Measurements from ENCODE around the gene COLGALT1. TPM values are rescaled to one million over a fixed set of nuclear protein-coding genes. Genes with fewer than 3 reads are reported as not detected.
A peak's percentile ranks its signal among the peaks of the same experiment; 100 is the strongest.

Gene COLGALT1
- total and polyA plus RNA-seq, 5 donors from 2014 or later, result 17.1 to 40.6 (median 18.3) TPM

DNA sequence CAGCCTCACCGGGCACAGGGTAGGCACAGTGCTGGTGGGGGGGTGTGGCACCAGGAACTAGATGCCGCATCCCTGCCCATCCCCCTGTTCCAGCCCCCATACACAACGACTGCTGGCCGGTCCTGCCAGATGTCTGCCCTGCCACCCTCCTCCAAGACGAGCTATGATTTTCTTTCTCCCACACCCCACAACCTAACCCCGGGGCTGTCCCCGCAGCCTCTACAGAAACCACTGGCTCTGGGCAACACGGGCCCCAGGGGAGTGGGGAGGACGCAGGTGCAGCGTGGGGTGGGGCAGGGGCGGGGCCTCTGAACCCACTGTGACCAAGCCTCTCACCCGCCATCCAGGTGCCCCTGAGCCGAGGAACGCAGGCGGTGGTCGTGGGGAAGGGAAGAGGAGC lies 28.5 kb upstream of the COLGALT1 start:
- Histone ChIP-seq H3K36me3 (ENCODE audit: control insufficient read depth, insufficient read depth, low read length) (no peaks in the 10 kb centered on the region), H3K27ac (ENCODE audit: insufficient read depth, low read length, poor library complexity, severe bottlenecking) (no peak overlapping the region), H3K4me3 (ENCODE audit: low read depth, low read length) (no peak overlapping the region), H3K9me3 (ENCODE audit: control insufficient read depth in 2 of 2, low read length in 2 of 2) (peaks cover 0 to 6% of the 10 kb centered on the region in 2 experiments), H3K27me3 (ENCODE audit: control insufficient read depth, insufficient read depth, low read length) (peaks cover 6% of the 10 kb centered on the region), H3K4me1 (ENCODE audit: control insufficient read depth, insufficient read depth, low read length, poor library complexity, severe bottlenecking) (peaks cover 16% of the 10 kb centered on the region)
- H3K9me3 Mint-ChIP-seq, result peaks cover 0 to 7% (median 0%) of the 10 kb centered on the region in 7 donors
- ATAC-seq (ENCODE audit: low read depth in 2 of 2), result peak in 1 of 2 donors; percentile 47
- no peaks in the 10 kb centered on the region for H3K36me3 Mint-ChIP-seq
- H3K4me3 Mint-ChIP-seq, result no peak overlapping the region
- H3K27me3 Mint-ChIP-seq, result peaks cover 17% of the 10 kb centered on the region
- no peak overlapping the region for H3K27ac Mint-ChIP-seq
- peaks cover 0 to 32% (median 15%) of the 10 kb centered on the region in 4 donors for H3K4me1 Mint-ChIP-seq
- DNase-seq, result no peak

DNA sequence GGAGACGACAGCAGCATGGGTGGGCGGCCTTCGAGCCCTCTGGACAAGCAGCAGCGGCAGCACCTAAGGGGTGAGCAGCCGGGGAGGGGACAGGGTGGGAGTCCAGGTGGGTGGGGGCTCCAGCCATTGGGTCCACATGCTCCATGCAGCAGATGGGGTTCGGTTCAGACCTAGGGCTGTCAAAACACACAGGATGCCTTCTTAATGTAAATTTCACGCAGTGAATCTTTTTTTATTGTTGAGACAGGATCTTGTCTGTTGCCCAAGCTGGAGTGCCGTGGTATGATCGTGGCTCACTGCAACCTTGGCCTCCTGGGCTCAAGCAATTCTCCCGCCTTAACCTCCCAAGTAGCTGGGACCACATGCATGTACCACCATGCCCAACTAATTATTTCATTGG lies 28.1 kb upstream of the COLGALT1 start:
- H3K4me3 Mint-ChIP-seq, result no peak overlapping the region
- no peaks in the 10 kb centered on the region for H3K36me3 Mint-ChIP-seq
- H3K27ac Mint-ChIP-seq, result no peak overlapping the region
- no peak overlapping the region for H3K4me3 ChIP-seq (ENCODE audit: low read depth, low read length)
- ATAC-seq (ENCODE audit: low read depth in 2 of 2), result no peak
- H3K27me3 Mint-ChIP-seq, result peaks cover 17% of the 10 kb centered on the region
- H3K36me3 ChIP-seq (ENCODE audit: control insufficient read depth, insufficient read depth, low read length), result no peaks in the 10 kb centered on the region
- H3K9me3 Mint-ChIP-seq, result peaks cover 0 to 7% (median 0%) of the 10 kb centered on the region in 7 donors
- peaks cover 16% of the 10 kb centered on the region for H3K4me1 ChIP-seq (ENCODE audit: control insufficient read depth, insufficient read depth, low read length, poor library complexity, severe bottlenecking)
- DNase-seq, result no peak
- H3K4me1 Mint-ChIP-seq, result peaks cover 0 to 30% (median 15%) of the 10 kb centered on the region in 4 donors
- H3K27me3 ChIP-seq (ENCODE audit: control insufficient read depth, insufficient read depth, low read length), result peaks cover 6% of the 10 kb centered on the region
- no peak overlapping the region for H3K27ac ChIP-seq (ENCODE audit: insufficient read depth, low read length, poor library complexity, severe bottlenecking)
- H3K9me3 ChIP-seq (ENCODE audit: control insufficient read depth in 2 of 2, low read length in 2 of 2), result peaks cover 0 to 6% of the 10 kb centered on the region in 2 experiments

DNA sequence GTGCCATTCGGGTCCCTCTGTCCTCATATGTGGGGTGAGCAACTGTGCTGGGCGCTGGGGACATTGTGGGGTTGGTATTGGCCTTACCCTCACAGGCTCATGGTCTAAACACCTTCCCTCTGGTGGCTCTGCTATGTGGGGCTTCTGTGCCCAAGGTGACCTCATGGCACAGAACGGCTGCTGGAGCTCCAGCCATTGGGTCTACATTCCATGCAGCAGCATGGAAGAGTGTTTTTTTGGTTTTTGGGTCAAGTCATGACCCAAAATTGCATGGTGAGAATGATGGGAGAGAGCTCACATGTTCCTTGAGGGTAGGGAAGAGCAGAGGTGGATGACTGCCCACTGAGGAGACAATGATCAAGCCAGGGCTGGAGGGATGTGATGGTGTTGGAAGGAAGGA lies 26.8 kb upstream of the COLGALT1 start:
- no peak overlapping the region for H3K4me3 Mint-ChIP-seq
- peaks cover 0 to 7% (median 0%) of the 10 kb centered on the region in 7 donors for H3K9me3 Mint-ChIP-seq
- ATAC-seq (ENCODE audit: low read depth in 2 of 2) (no peak), DNase-seq (no peak)
- H3K36me3 Mint-ChIP-seq, result no peaks in the 10 kb centered on the region
- Histone ChIP-seq H3K9me3 (ENCODE audit: control insufficient read depth in 2 of 2, low read length in 2 of 2) (peaks cover 0 to 6% of the 10 kb centered on the region in 2 experiments), H3K36me3 (ENCODE audit: control insufficient read depth, insufficient read depth, low read length) (no peaks in the 10 kb centered on the region), H3K27me3 (ENCODE audit: control insufficient read depth, insufficient read depth, low read length) (peaks cover 6% of the 10 kb centered on the region), H3K4me1 (ENCODE audit: control insufficient read depth, insufficient read depth, low read length, poor library complexity, severe bottlenecking) (peaks cover 5% of the 10 kb centered on the region), H3K27ac (ENCODE audit: insufficient read depth, low read length, poor library complexity, severe bottlenecking) (no peak overlapping the region), H3K4me3 (ENCODE audit: low read depth, low read length) (no peak overlapping the region)
- no peak overlapping the region for H3K27ac Mint-ChIP-seq
- peaks cover 10% of the 10 kb centered on the region for H3K27me3 Mint-ChIP-seq
- H3K4me1 Mint-ChIP-seq, result peaks cover 0 to 17% (median 5%) of the 10 kb centered on the region in 4 donors

DNA sequence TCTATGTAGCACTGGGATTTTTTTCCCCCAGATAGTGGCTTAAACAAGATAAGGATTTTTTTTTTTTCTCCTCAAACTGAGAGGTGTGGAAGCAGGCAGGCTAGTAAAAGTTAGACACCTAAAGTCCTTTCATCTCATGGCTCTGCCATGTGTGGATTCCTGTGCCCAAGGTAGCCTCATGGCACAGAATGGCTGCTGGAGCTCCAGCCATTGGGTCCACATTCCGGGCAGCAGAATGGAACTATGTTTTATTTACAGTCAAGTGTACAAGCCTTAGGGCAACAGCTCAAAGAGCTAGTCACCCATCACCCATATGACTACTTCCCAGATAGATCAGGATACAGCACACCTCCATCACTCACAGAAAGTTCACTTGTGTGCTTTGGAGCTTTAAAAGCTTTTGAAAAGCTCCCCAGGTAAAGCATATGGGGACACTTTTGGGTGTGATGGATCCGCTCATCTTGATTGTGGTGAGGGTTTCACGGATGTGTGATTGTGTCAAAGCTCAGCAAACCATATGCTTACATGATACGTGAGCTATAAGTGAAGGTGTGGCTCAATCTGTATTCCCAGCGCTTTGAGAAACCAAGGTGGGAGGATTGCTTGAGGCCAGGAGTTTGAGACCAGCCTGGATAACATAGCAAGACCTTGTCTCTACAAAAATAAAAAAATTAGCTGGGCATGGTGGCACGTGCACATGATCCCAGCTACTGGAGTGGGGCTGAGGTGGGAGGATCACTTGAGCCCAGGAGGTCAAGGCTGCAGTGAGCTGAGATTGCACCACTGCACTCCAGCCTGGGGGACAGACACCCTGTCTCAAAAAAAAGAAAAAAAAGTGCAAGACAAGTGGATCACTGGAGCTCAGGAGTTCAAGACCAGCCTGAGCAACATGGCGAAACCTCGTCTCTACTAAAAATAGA lies 25.9 kb upstream of the COLGALT1 start:
- Mint-ChIP-seq H3K4me3 (no peak overlapping the region), H3K4me1 (peaks cover 0 to 11% (median 0%) of the 10 kb centered on the region in 4 donors), H3K36me3 (no peaks in the 10 kb centered on the region), H3K9me3 (peaks cover 0 to 7% (median 0%) of the 10 kb centered on the region in 7 donors), H3K27ac (no peak overlapping the region), H3K27me3 (peaks cover 10% of the 10 kb centered on the region)
- no peak for DNase-seq
- no peaks in the 10 kb centered on the region for H3K4me1 ChIP-seq (ENCODE audit: control insufficient read depth, insufficient read depth, low read length, poor library complexity, severe bottlenecking)
- H3K9me3 ChIP-seq (ENCODE audit: control insufficient read depth in 2 of 2, low read length in 2 of 2), result peaks cover 0 to 6% of the 10 kb centered on the region in 2 experiments
- H3K27ac ChIP-seq (ENCODE audit: insufficient read depth, low read length, poor library complexity, severe bottlenecking), result no peak overlapping the region
- H3K4me3 ChIP-seq (ENCODE audit: low read depth, low read length), result no peak overlapping the region
- no peak for ATAC-seq (ENCODE audit: low read depth in 2 of 2)
- peaks cover 6% of the 10 kb centered on the region for H3K27me3 ChIP-seq (ENCODE audit: control insufficient read depth, insufficient read depth, low read length)
- no peaks in the 10 kb centered on the region for H3K36me3 ChIP-seq (ENCODE audit: control insufficient read depth, insufficient read depth, low read length)

DNA sequence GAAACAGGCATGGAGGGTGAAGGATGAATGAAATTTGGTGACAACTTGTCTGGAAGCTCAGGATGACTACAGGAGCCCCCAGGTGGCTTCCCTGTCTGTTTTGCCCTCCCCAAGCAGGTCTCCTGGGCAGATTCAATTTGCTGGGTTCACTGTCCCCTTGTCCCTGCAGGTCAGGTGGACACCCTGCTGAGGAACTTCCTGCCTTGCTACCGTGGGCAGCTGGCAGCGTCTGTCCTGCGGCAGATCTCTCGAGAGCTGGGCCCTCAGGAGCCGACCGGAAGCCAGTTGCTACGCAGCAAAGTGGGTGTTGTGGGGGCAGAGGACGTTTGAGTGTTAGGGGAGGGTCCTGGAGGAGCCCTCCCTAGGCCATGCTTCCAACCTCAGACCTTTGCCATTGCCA lies 24.9 kb upstream of the COLGALT1 start:
- no peaks in the 10 kb centered on the region for H3K36me3 ChIP-seq (ENCODE audit: control insufficient read depth, insufficient read depth, low read length)
- no peaks in the 10 kb centered on the region for H3K36me3 Mint-ChIP-seq

DNA sequence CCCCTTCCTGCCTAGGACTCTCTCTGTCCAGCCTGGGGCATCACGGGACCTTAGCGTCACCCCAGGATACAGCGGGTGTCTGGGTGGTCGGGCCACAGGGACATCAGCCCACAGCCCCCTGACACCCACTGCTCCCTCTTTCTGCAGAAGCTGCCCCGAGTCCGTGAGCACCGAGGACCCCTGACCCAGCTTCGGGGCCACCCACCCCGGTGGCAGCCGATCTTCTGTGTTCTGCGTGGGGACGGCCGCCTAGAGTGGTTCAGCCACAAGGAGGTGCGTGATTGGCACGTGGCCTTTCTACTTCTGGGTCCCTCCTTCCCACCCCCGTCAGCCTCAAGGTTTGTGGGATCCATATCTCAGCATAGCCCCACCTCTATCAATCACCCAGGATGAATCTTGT lies 23.3 kb upstream of the COLGALT1 start:
- H3K9me3 Mint-ChIP-seq, result peaks cover 0 to 7% (median 0%) of the 10 kb centered on the region in 7 donors
- no peak overlapping the region for H3K4me3 Mint-ChIP-seq
- H3K36me3 ChIP-seq (ENCODE audit: control insufficient read depth, insufficient read depth, low read length), result no peaks in the 10 kb centered on the region

More for the DNA sequence above, 24.9 kb upstream of the COLGALT1 start:
- no peak overlapping the region for H3K4me3 Mint-ChIP-seq
- Histone ChIP-seq H3K9me3 (ENCODE audit: control insufficient read depth in 2 of 2, low read length in 2 of 2) (peaks cover 0 to 6% of the 10 kb centered on the region in 2 experiments), H3K27ac (ENCODE audit: insufficient read depth, low read length, poor library complexity, severe bottlenecking) (no peak overlapping the region), H3K4me1 (ENCODE audit: control insufficient read depth, insufficient read depth, low read length, poor library complexity, severe bottlenecking) (no peaks in the 10 kb centered on the region), H3K4me3 (ENCODE audit: low read depth, low read length) (no peak overlapping the region), H3K27me3 (ENCODE audit: control insufficient read depth, insufficient read depth, low read length) (peaks cover 6% of the 10 kb centered on the region)
- H3K27ac Mint-ChIP-seq, result no peak overlapping the region
- peaks cover 0 to 7% (median 0%) of the 10 kb centered on the region in 7 donors for H3K9me3 Mint-ChIP-seq
- DNase-seq, result no peak
- peaks cover 10% of the 10 kb centered on the region for H3K27me3 Mint-ChIP-seq
- ATAC-seq (ENCODE audit: low read depth in 2 of 2), result no peak
- peaks cover 0 to 7% (median 0%) of the 10 kb centered on the region in 4 donors for H3K4me1 Mint-ChIP-seq

DNA sequence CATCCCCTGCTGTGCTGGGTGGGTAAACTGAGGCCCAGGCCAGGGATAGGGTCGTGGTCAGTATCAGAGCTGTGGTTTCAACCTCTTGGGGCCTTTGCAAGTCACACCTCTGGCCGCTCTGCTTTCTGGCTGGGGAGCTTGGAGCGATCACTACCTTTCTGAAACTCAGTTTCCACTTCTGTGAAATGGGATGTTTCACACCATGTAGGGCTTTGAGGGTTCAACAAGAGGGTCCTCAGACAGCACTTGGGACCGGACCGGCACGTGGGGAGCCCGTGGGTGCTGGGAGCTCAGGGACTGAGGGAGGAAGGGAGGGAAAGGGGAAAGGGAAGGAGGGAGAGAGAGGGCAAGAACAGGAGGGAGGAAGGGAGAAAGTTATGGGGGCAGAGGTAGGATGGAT lies 22.9 kb upstream of the COLGALT1 start:
- no peak overlapping the region for H3K27ac Mint-ChIP-seq
- Histone ChIP-seq H3K9me3 (ENCODE audit: control insufficient read depth in 2 of 2, low read length in 2 of 2) (peaks cover 0 to 6% of the 10 kb centered on the region in 2 experiments), H3K27me3 (ENCODE audit: control insufficient read depth, insufficient read depth, low read length) (peaks cover 6% of the 10 kb centered on the region), H3K4me1 (ENCODE audit: control insufficient read depth, insufficient read depth, low read length, poor library complexity, severe bottlenecking) (no peaks in the 10 kb centered on the region), H3K4me3 (ENCODE audit: low read depth, low read length) (no peak overlapping the region), H3K27ac (ENCODE audit: insufficient read depth, low read length, poor library complexity, severe bottlenecking) (no peak overlapping the region), H3K36me3 (ENCODE audit: control insufficient read depth, insufficient read depth, low read length) (no peaks in the 10 kb centered on the region)
- no peak for DNase-seq
- H3K36me3 Mint-ChIP-seq, result no peaks in the 10 kb centered on the region
- peaks cover 0 to 7% (median 0%) of the 10 kb centered on the region in 7 donors for H3K9me3 Mint-ChIP-seq
- H3K4me1 Mint-ChIP-seq, result no peaks in the 10 kb centered on the region
- no peak for ATAC-seq (ENCODE audit: low read depth in 2 of 2)
- no peak overlapping the region for H3K4me3 Mint-ChIP-seq
- H3K27me3 Mint-ChIP-seq, result peaks cover 9% of the 10 kb centered on the region

More for the DNA sequence above, 23.3 kb upstream of the COLGALT1 start:
- Histone ChIP-seq H3K27me3 (ENCODE audit: control insufficient read depth, insufficient read depth, low read length) (peaks cover 6% of the 10 kb centered on the region), H3K4me3 (ENCODE audit: low read depth, low read length) (no peak overlapping the region), H3K27ac (ENCODE audit: insufficient read depth, low read length, poor library complexity, severe bottlenecking) (no peak overlapping the region), H3K9me3 (ENCODE audit: control insufficient read depth in 2 of 2, low read length in 2 of 2) (peaks cover 0 to 6% of the 10 kb centered on the region in 2 experiments), H3K4me1 (ENCODE audit: control insufficient read depth, insufficient read depth, low read length, poor library complexity, severe bottlenecking) (no peaks in the 10 kb centered on the region)
- H3K36me3 Mint-ChIP-seq, result no peaks in the 10 kb centered on the region
- DNase-seq (no peak), ATAC-seq (ENCODE audit: low read depth in 2 of 2) (no peak)
- H3K4me1 Mint-ChIP-seq, result no peaks in the 10 kb centered on the region
- H3K27ac Mint-ChIP-seq, result no peak overlapping the region
- H3K27me3 Mint-ChIP-seq, result peaks cover 10% of the 10 kb centered on the region
